Neural crest cell (in vitro differentiated cells): Measurements from ENCODE around the gene ARHGEF2. TPM values are rescaled to one million over a fixed set of nuclear protein-coding genes. Genes with fewer than 3 reads are reported as not detected.

Experiments used
- DNase-seq: peaks from one replicate; pipeline ENCODE4 v3.0.0; 2021; ENCODE audit warnings: low read depth, mixed read lengths, low spot score
- H3K27ac Mint-ChIP-seq: one replicate; pipeline ENCODE4 v1.8.0; 2021; ENCODE audit warnings: mild to moderate bottlenecking, mixed read lengths; ENCODE audit not compliant: unreplicated experiment
- H3K27me3 Mint-ChIP-seq: 2 replicates; pipeline ENCODE4 v1.8.0; 2021; ENCODE audit warnings: low read depth, mild to moderate bottlenecking, mixed read lengths
- H3K36me3 Mint-ChIP-seq: 2 replicates; pipeline ENCODE4 v1.8.0; 2021; ENCODE audit warnings: low read depth, mild to moderate bottlenecking, mixed read lengths
- H3K4me1 Mint-ChIP-seq: 2 replicates; pipeline ENCODE4 v1.8.0; 2021; ENCODE audit warnings: mixed read lengths
- H3K4me3 Mint-ChIP-seq: one replicate; pipeline ENCODE4 v1.8.0; 2021; ENCODE audit warnings: mild to moderate bottlenecking, mixed read lengths
- H3K9me3 Mint-ChIP-seq: 2 replicates; pipeline ENCODE4 v1.8.0; 2021; ENCODE audit warnings: mixed read lengths
- CTCF ChIP-seq: fragments of 200-600 bp; sonication (generic); conservative IDR thresholded peaks from 2 replicates; pipeline ENCODE4 v1.5.0; 2021; ENCODE audit warnings: antibody characterized with exemption, mild to moderate bottlenecking
- total RNA-seq: library from RNA; stranded (reverse); gene quantifications from 2 replicates; pipeline ENCODE4 v1.2.1, GENCODE V29; 2021

ARHGEF2 gene
- total RNA-seq, 1 donor from 2014 or later: 97.6 TPM

- Mint-ChIP-seq H3K27me3 (no peaks in the 10 kb centered on the region), H3K36me3 (peaks cover 6% of the 10 kb centered on the region), H3K27ac (no peak overlapping the region), H3K4me3 (peak overlapping the region; percentile 82), H3K9me3 (no peaks in the 10 kb centered on the region), H3K4me1 (peaks cover 79% of the 10 kb centered on the region)
- no peak for TF ChIP-seq CTCF
- no peak for DNase-seq
These were observed 4.6 kb downstream of the ARHGEF2 start for GRCh38 chr1:155973723-155974122.

- DNase-seq: no peak
- H3K9me3 Mint-ChIP-seq: no peaks in the 10 kb centered on the region
- no peak for TF ChIP-seq CTCF
- H3K27ac Mint-ChIP-seq: peak overlapping the region; percentile 84
- no peaks in the 10 kb centered on the region for H3K27me3 Mint-ChIP-seq
- peak overlapping the region; percentile 78 for H3K4me3 Mint-ChIP-seq
- H3K36me3 Mint-ChIP-seq: peaks cover 6% of the 10 kb centered on the region
- H3K4me1 Mint-ChIP-seq: peaks cover 89% of the 10 kb centered on the region
These were observed 6.2 kb downstream of the ARHGEF2 start for GRCh38 chr1:155971910-155972809.

- Mint-ChIP-seq H3K4me1 (peaks cover 78% of the 10 kb centered on the region), H3K36me3 (peaks cover 10% of the 10 kb centered on the region)
- DNase-seq: no peak
These were observed 7.7 kb downstream of the ARHGEF2 start for GRCh38 chr1:155970531-155971167.

GRCh38 chr1:155969377-155969791 is 9.0 kb downstream of the ARHGEF2 start:
- H3K4me3 Mint-ChIP-seq: peak overlapping the region; percentile 11
- TF ChIP-seq CTCF: no peak
- H3K36me3 Mint-ChIP-seq: peaks cover 10% of the 10 kb centered on the region
- H3K9me3 Mint-ChIP-seq: no peaks in the 10 kb centered on the region
- peaks cover 65% of the 10 kb centered on the region for H3K4me1 Mint-ChIP-seq
- H3K27ac Mint-ChIP-seq: peak overlapping the region; percentile 90
- no peak for DNase-seq
- no peaks in the 10 kb centered on the region for H3K27me3 Mint-ChIP-seq

More at GRCh38 chr1:155970531-155971167, 7.7 kb downstream of the ARHGEF2 start:
- H3K27me3 Mint-ChIP-seq: no peaks in the 10 kb centered on the region
- H3K27ac Mint-ChIP-seq: peak overlapping the region; percentile 96
- no peak for TF ChIP-seq CTCF
- H3K9me3 Mint-ChIP-seq: no peaks in the 10 kb centered on the region
- peak overlapping the region; percentile 81 for H3K4me3 Mint-ChIP-seq

- H3K27me3 Mint-ChIP-seq: no peaks in the 10 kb centered on the region
- H3K27ac Mint-ChIP-seq: peak overlapping the region; percentile 75
- no peak for TF ChIP-seq CTCF
- H3K4me3 Mint-ChIP-seq: no peak overlapping the region
- H3K4me1 Mint-ChIP-seq: peaks cover 60% of the 10 kb centered on the region
- H3K9me3 Mint-ChIP-seq: no peaks in the 10 kb centered on the region
- H3K36me3 Mint-ChIP-seq: peaks cover 13% of the 10 kb centered on the region
- no peak for DNase-seq
These were observed 9.7 kb downstream of the ARHGEF2 start for GRCh38 chr1:155968670-155969069.
